ENCODE results near the gene SOX15. TPM values are rescaled to one million over a fixed set of nuclear protein-coding genes. Genes with fewer than 3 reads are reported as not detected.

SOX15 gene
- total and polyA plus RNA-seq, 3 donors from 2014 or later: 2.6 to 4.0 (median 2.8) TPM

GRCh38 chr17:7558544-7559319 lies 31.2 kb downstream of the SOX15 start, which contains the start of gene TNFSF13:
Gene TNFSF13, plus strand, starts transcription at chr17:7558750. Its CDS starts 290 bp downstream, at chr17:7559040.
- intact Hi-C loops (cut with DNase I; ENCODE audit: low total_unique reads): loop anchor here (5.0 kb wide), 1 partner anchor 46 kb away; no protein-coding TSS in a partner anchor
- Histone ChIP-seq H3K4me3 (no peak within 1 kb of the TSS), H3K9me3 (no peaks in the 10 kb centered on the region), H3K27ac (peak within 1 kb of the TSS; percentile 86 to 92), H3K36me3 (ENCODE audit: low read depth, missing control alignments) (no peaks in the 10 kb centered on the region), H3K27me3 (no peaks in the 10 kb centered on the region), H3K4me1 (peaks cover 51% of the 10 kb centered on the region)
- WGBS, 2 donors: 53 to 67% methylated on average over 12 to 16 of the region's 16 CpGs
- peak; percentile 40 for DNase-seq
- TF ChIP-seq POLR2A (IDR thresholded peaks at IDR 0.05) (no peak), CTCF (IDR thresholded peaks at IDR 0.05) (no peak)

DNA sequence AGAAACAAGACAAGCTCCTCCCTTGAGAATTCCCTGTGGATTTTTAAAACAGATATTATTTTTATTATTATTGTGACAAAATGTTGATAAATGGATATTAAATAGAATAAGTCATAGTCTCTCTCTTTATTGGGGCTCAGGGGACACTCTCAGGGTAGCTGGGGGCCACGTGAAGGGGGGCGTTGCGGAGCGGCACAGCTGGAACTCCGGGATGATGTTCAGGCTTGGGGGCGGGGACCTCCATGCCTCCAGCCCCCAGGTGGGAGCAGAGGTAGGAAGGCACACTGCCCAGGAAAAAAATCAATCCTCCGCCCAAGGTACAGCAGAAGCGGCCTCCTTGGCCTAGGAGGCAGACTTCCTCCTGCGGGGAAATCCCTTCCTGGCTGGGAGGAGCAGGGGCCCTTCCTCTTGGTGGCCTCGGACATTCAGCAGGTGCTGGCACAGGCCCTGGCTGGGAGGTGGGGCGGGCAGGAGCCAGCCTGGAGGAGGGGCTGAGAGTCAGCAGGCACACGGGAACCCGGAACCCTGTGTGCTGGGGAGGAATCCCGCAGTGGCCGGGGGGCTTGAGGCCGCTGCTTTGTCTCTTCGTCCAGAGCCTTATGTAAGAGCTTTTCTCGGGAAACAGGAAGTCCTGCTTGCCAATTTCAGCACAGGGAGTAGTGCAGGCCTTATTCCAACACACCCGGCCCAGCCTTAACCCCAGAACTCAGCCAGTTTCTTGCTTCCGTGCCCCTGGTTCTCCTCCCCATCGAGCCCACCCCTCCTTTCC lies 31.9 kb downstream of the SOX15 start:
- Histone ChIP-seq H3K9me3 (no peaks in the 10 kb centered on the region), H3K27ac (peak overlapping the region; percentile 86 to 92), H3K27me3 (no peaks in the 10 kb centered on the region), H3K36me3 (ENCODE audit: low read depth, missing control alignments) (no peaks in the 10 kb centered on the region), H3K4me1 (peaks cover 43% of the 10 kb centered on the region), H3K4me3 (no peak overlapping the region)
- WGBS, 2 donors: 27 to 30% methylated on average over 21 of the region's 21 CpGs
- peak; percentile 81 for DNase-seq
- intact Hi-C loops (cut with DNase I; ENCODE audit: low total_unique reads): loop anchor here (5.0 kb wide), 1 partner anchor 46 kb away; no protein-coding TSS in a partner anchor
- TF ChIP-seq POLR2A (IDR thresholded peaks at IDR 0.05) (no peak), CTCF (IDR thresholded peaks at IDR 0.05) (no peak)

GRCh38 chr17:7557147-7557764 lies 32.6 kb downstream of the SOX15 start:
- WGBS, 2 donors: 45 to 55% methylated on average over 14 to 19 of the region's 19 CpGs

DNA sequence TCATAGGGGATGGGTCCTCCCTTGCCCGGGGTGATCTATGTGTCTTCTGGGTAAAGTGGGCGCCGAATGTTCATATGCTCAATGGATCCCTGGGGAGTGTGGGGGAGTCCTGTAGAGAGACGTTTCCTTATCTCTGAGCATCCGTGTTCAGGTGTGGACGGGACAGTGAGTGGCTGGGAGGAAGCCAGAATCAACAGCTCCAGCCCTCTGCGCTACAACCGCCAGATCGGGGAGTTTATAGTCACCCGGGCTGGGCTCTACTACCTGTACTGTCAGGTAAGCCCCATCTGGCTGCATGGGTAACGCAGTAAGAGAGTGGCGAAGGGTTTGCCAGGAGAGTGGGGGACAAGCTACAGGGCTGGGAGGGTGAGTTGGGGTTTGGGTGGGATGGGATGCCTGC lies 33.3 kb downstream of the SOX15 start:
- Histone ChIP-seq H3K4me3 (no peak overlapping the region), H3K36me3 (ENCODE audit: low read depth, missing control alignments) (no peaks in the 10 kb centered on the region), H3K27me3 (no peaks in the 10 kb centered on the region), H3K4me1 (peaks cover 36% of the 10 kb centered on the region), H3K27ac (no peak overlapping the region), H3K9me3 (no peaks in the 10 kb centered on the region)
- DNase-seq: no peak
- intact Hi-C loops (cut with DNase I; ENCODE audit: low total_unique reads): loop anchor here (5.0 kb wide), 1 partner anchor 44 kb away; no protein-coding TSS in a partner anchor
- WGBS, 2 donors: 77 to 85% methylated on average over 9 to 12 of the region's 12 CpGs
- TF ChIP-seq POLR2A (IDR thresholded peaks at IDR 0.05): no peak
- TF ChIP-seq CTCF (IDR thresholded peaks at IDR 0.05): no peak

More at GRCh38 chr17:7557147-7557764, 32.6 kb downstream of the SOX15 start:
- no peak for TF ChIP-seq CTCF (IDR thresholded peaks at IDR 0.05)
- TF ChIP-seq POLR2A (IDR thresholded peaks at IDR 0.05): no peak
- intact Hi-C loops (cut with DNase I; ENCODE audit: low total_unique reads): loop anchor here (5.0 kb wide), 1 partner anchor 45 kb away; no protein-coding TSS in a partner anchor
- Histone ChIP-seq H3K4me3 (no peak overlapping the region), H3K4me1 (peaks cover 36% of the 10 kb centered on the region), H3K27me3 (no peaks in the 10 kb centered on the region), H3K9me3 (no peaks in the 10 kb centered on the region), H3K27ac (peak overlapping the region; percentile 86 to 92), H3K36me3 (ENCODE audit: low read depth, missing control alignments) (no peaks in the 10 kb centered on the region)
- no peak for DNase-seq

Data from testis (tissue), 3 donors.